Measurements from ENCODE around the gene B4GAT1.

- TF ChIP-seq EZH2phosphoT487 (IDR thresholded peaks at IDR 0.05; ENCODE audit: low read length) (no peak), CTCF (IDR thresholded peaks at IDR 0.05; ENCODE audit: low read length) (peak; percentile 91), EZH2 (optimal IDR thresholded peaks at IDR 0.05; ENCODE audit: low read depth, low read length) (no peak)
Measured at GRCh38 chr11:66386171-66387069, 39.0 kb upstream of the B4GAT1 start.

Data from MM.1S (cell line).